Stimulated activated CD4-positive, alpha-beta T cell treated with anti-CD3 and anti-CD28 coated beads, TNF-alpha, amount 100 ng/mL, for 24 hours (primary cell): ENCODE results near the gene PSMC6.
"Not testable (repeated sequence)": the region's sequence is repeated elsewhere in the genome, so short reads cannot be mapped to it uniquely, and the experiment has no call there.

Source experiments
- DNase-seq, 3 experiments: peaks; one replicate each; pipeline ENCODE4 v3.0.0-alpha.2; 2020; ENCODE audit warnings: low read depth in 3 of 3

Gene PSMC6

DNA sequence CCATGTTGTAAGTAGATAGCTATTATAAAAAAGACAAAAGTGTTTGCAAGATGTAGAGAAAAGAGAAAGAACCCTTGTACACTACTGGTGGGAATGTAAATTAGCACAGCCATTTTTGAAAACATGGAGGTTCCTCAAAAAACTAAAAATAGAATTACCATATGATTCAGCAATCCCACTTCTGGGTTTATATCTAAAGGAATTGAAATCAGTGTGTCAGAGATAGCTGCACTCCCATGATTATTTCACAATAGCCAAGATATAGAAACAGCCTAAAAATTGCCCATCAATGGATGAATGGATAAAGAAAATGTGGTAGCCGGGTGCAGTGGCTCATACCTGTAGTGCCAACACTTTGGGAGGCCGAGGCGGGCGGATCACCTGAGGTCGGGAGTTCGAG lies 9.2 kb downstream of the PSMC6 start:
- no peak for DNase-seq

DNA sequence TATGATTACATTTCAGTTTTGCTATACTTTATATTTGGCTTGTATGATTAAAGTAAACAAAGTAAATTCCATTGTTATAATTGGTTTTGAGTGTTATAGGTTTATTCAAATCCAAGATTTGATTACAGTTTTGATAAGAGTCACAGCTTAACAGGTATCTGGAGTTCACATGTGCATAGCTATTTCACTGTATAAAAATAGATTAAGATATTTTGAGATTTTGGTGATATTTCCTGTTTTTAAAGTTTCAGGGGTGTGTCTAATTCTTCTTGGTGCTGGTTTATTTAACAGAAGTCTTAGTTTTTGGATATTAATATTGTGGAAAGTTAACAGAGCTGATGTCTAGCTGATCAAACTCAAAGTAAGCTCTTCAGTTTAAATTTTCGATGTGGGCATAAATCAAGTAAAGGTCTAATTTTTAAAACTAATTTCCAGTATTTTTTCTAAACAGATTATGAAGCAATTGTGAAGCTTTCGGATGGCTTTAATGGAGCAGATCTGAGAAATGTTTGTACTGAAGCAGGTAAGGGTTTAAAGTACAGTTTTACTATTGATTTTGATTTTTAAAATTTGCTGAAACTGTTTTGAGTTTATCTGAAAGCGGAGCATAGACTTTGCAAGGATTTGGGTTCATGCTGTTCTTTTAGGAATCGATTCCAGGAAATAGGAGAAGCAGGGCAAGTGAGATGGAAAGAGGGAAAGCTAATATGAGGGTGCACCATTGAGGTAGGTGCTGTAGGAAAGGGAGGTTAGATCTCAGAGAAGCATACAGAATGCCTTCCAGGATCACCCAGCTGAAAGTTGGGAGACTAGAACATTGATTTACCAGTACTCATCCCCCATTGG lies 16.7 kb downstream of the PSMC6 start:
- DNase-seq = no peak

DNA sequence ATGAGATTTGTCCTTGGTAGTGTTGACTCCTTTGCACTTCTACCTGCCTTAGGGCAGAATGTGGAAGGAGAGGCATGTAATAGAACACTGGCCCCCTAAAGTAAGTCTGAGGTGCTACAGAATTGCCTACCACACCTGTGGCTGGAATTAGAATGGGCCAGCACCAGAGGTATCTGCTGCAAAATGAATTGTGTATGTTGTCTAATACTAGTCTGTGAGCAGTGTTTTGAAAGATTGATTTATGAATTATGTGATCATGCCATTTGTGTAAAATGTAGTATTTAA lies 17.3 kb downstream of the PSMC6 start:
- no peak for DNase-seq

DNA sequence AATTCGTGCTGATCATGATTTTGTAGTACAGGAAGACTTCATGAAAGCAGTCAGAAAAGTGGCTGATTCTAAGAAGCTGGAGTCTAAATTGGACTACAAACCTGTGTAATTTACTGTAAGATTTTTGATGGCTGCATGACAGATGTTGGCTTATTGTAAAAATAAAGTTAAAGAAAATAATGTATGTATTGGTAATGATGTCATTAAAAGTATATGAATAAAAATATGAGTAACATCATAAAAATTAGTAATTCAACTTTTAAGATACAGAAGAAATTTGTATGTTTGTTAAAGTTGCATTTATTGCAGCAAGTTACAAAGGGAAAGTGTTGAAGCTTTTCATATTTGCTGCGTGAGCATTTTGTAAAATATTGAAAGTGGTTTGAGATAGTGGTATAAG lies 20.5 kb downstream of the PSMC6 start:
- DNase-seq = not testable (repeated sequence)

DNA sequence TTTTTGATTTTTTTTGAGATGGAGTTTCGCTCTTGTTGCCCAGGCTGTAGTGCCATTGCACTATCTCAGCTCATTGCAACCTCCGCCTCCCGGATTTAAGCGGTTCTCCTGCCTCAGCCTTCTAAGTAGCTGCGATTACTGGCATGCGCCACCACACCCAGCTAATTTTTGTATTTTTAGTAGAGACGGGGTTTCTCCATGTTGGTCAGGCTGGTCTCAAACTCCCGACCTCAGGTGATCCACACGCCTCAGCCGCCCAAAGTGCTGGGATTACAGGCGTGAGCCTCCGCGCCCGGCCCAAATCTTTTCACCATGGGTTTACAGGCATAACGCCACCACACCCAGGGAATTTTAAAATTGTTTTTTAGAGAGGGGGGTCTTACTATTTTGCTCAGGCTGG lies 22.0 kb downstream of the PSMC6 start:
- not testable (repeated sequence) for DNase-seq

- DNase-seq = no peak
These were observed 22.6 kb downstream of the PSMC6 start for GRCh38 chr14:52729585-52729924.

GRCh38 chr14:52729925-52730708 lies 23.1 kb downstream of the PSMC6 start, which contains the start of gene STYX:
TSS of gene STYX (plus strand) at chr14:52730166. CDS start at chr14:52730475, 309 bp downstream.
- DNase-seq = peak; percentile 97 to 100 (median 98)

- no peak for DNase-seq
These were observed 23.7 kb downstream of the PSMC6 start for GRCh38 chr14:52730709-52731111.

- DNase-seq = no peak
These were observed 26.8 kb downstream of the PSMC6 start for GRCh38 chr14:52733824-52734223.

GRCh38 chr14:52735921-52736489 lies 29.0 kb downstream of the PSMC6 start:
- DNase-seq = no peak

DNA sequence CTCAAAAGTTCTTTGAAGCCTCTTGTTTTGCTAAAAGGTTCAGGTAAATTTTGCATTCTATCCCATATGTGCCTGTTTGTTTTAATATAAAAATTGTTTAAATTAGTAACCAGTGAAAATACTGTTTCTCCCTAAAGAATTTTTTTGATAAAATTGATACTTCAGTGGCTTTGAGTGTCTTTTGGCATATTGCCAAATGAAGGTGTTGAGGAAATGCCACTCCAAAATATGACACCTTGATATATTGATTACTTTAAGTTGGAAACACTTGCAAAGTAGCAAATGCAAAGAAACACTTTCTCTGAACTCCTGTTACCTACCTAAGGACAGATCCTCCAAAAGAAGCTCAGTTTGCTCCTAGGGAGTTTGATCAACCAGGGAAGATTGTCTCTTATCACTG lies 31.4 kb downstream of the PSMC6 start:
- no peak for DNase-seq

- DNase-seq = no peak
These were observed 33.8 kb downstream of the PSMC6 start for GRCh38 chr14:52740751-52741150.

DNA sequence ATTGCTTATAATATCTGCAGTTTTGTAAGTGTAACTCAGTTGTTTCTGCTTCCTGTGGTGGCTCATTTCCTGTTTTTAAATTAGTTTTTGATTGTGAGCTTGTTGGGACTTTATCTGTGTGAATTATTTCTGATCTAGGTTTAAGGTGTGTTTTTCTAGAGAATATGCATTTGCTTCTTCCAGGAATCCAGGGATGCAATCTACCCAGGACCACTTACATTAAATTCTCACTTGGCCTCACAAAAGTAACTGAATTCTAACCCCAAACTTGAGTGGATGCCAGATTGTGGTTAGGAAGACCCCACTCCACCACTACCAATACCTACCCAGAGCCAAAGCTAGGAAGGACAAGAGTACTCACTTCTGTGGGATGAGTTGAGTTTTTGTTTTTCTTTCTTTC lies 34.9 kb downstream of the PSMC6 start:
- DNase-seq = no peak

- DNase-seq = no peak
These were observed 41.8 kb downstream of the PSMC6 start for GRCh38 chr14:52748647-52749292.

DNA sequence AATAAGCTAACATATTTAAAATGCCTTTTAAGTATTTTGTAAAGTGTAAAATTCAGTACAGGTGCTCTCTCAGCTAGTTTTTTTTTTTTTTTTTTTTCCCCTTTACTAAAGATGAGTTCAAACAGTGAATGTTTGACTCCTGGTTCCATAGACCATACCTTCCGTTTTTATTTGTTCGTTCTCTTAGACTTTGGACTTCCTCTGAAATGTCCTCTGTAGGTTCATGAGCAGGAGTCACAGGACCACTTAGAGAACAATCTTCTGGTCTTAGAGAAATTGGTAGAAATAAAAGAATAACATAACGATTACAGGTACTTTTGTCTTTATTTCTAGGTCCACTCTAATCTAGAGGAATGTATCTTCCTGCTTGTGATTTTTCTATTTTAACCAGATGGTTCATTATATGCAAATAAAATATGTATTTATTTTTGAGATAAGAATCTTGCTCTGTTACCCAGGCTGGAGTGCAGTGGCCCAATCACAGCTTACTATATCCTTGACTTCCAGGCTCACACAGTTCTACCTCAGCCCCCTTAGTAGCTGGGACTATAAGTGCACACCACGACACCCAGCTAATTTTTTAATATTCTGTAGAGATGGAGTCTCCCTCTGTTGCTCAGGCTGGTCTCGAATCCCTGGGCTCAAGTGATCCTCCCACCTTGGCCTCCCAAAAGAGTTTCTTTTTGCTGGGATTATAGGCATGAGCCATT lies 48.8 kb downstream of the PSMC6 start:
- DNase-seq = no peak

GRCh38 chr14:52759145-52759544 lies 52.1 kb downstream of the PSMC6 start:
- no peak for DNase-seq

DNA sequence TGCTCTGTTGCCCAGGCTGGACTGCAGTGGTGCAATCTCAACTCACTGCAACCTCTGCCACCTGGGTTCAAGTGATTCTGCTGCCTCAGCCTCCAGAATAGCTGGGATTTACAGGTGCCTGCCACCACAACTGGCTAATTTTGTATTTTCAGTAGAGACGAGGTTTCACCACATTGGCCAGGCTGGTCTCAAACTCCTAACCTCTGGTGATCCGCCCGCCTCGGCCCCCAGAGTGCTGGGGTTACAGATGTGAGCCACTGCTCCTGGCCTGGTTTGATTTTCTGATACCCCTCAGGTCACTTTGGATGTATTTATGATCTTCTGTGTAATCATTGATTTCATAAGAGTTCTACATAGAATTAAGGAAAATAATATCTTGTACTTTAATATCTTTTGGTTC lies 55.9 kb downstream of the PSMC6 start:
- not testable (repeated sequence) for DNase-seq

DNA sequence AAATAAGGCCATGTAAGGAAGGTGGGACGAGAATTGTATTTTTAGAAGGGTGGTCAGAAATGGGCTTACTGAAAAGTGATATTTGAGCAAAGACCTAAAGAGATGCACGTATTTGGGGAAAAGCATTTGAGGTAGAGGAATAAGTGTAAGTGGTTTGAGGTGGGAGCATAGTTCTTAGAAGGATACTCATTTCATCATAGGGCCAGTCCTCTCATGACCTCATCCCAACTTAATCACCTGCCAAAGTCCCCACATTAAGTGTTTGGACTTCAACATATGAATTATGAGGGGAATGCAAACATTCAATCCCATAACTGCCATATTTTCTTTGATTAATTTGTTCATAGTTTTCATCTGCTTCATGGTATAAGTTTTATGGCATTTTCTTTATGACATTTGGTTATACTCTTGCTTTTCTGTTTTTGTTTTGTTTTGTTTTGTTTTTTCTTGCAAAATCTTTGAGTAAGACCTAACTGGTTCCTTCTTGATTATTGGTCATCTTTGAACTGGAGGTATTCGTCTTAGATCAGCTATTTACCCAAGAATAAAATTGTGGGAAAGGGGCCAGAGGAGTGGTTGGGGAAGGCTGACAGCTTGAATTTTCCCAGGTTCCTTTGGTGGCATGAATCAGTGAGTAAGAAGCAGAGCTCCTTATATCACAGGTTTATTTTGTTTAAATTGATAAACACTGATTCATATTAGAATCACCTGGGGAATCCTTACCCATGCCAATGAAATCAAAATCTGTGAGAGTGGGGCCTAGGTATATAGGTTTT lies 60.2 kb downstream of the PSMC6 start:
- DNase-seq = no peak

GRCh38 chr14:52769887-52770286 lies 62.9 kb downstream of the PSMC6 start:
- DNase-seq = no peak

DNA sequence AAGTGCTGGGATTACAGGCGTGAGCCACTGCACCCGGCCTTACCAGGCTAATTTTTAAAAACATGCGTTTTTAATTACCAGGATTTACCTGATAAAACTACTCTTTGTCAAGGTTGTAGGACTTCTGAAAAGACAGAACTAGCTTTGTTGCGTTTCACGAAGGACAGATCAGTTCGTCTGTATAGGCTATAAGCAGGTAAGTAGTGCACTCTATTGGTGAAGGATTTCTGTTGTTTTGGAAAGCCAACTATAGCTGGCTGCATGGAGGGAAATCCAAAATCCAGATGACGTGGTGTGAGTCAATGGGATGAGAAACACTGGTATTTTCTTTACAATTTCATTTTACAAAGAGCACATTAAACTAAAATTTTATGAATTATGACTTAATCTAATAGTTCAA lies 69.8 kb downstream of the PSMC6 start:
- no peak for DNase-seq
